MM.1S (cell line): ENCODE measurements around the gene PPP1R3C.

Experiments used
- EZH2 ChIP-seq: fragments of 300-600 bp; sonication (generic); optimal IDR thresholded peaks from 2 replicates; pipeline ENCODE3; 2017; ENCODE audit warnings: low read depth, mild to moderate bottlenecking, antibody characterized with exemption, low read length, mixed read lengths
- TF ChIP-seq, protein P1 (sequence below): fragments of 300-600 bp; sonication (generic); IDR thresholded peaks from 2 replicates; pipeline ENCODE4 v1.5.1; 2016; ENCODE audit warnings: antibody characterized with exemption, low read length, mixed read lengths

DNA sequence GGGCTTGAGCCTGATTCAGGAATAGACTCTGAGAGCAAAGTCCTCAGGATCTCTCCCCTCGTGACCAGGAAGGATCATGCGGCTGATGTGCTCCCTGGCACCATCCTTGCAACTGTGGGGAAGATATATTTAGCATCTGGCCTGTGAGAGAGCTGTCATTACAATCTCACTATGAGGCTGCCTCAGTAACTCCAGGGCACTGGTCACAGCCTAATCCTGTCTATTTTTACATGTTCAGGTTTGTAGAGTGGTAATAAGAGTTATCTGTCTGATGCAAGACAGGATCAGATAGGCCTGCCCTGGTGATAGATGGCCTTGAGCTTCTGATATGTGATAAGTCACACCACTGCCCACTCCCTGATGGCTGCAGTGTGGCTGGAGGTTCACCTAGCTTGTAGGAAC lies 50.7 kb downstream of the PPP1R3C start:
- TF ChIP-seq, protein P1, sequence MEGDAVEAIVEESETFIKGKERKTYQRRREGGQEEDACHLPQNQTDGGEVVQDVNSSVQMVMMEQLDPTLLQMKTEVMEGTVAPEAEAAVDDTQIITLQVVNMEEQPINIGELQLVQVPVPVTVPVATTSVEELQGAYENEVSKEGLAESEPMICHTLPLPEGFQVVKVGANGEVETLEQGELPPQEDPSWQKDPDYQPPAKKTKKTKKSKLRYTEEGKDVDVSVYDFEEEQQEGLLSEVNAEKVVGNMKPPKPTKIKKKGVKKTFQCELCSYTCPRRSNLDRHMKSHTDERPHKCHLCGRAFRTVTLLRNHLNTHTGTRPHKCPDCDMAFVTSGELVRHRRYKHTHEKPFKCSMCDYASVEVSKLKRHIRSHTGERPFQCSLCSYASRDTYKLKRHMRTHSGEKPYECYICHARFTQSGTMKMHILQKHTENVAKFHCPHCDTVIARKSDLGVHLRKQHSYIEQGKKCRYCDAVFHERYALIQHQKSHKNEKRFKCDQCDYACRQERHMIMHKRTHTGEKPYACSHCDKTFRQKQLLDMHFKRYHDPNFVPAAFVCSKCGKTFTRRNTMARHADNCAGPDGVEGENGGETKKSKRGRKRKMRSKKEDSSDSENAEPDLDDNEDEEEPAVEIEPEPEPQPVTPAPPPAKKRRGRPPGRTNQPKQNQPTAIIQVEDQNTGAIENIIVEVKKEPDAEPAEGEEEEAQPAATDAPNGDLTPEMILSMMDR: no peak
- no peak for TF ChIP-seq EZH2
